GM23338 (cell line): ENCODE data around the gene TCF7L2. TPM values are rescaled to one million over a fixed set of nuclear protein-coding genes. Genes with fewer than 3 reads are reported as not detected.
A peak's percentile ranks its signal among the peaks of the same experiment; 100 is the strongest.

Experiments used
- ATAC-seq: fragments of 200-7000 bp; cut with Tn5 transposase; 3 replicates; pipeline ENCODE4 v1.9.1; 2020
- DNase-seq: peaks from one replicate; pipeline ENCODE4 v3.0.0-alpha.2; 2015; ENCODE audit warnings: low spot score
- H2AFZ ChIP-seq: fragments of 200-600 bp; sonication (generic); 2 replicates; pipeline ENCODE4 v1.8.0; 2016; ENCODE audit warnings: antibody characterized with exemption, mild to moderate bottlenecking, moderate library complexity
- H3F3A ChIP-seq: fragments of 200-600 bp; sonication (generic); replicated peaks from 2 replicates; pipeline ENCODE4 v1.8.0; 2017; ENCODE audit warnings: antibody characterized with exemption, mixed run types, low read depth
- H3K27ac ChIP-seq: fragments of 200-600 bp; sonication (generic); 2 replicates; pipeline ENCODE4 v1.6.1; 2016; ENCODE audit warnings: low read depth
- H3K27me3 ChIP-seq: fragments of 200-600 bp; sonication (generic); 2 replicates; pipeline ENCODE4 v1.8.0; 2016; ENCODE audit warnings: mild to moderate bottlenecking, mixed run types, moderate library complexity; ENCODE audit not compliant: insufficient read depth
- H3K36me3 ChIP-seq: fragments of 200-600 bp; sonication (generic); 2 replicates; pipeline ENCODE4 v1.8.0; 2016; ENCODE audit warnings: mild to moderate bottlenecking; ENCODE audit not compliant: insufficient read depth
- H3K4me1 ChIP-seq: fragments of 200-600 bp; sonication (generic); 2 replicates; pipeline ENCODE4 v1.8.0; 2016; ENCODE audit warnings: mild to moderate bottlenecking, moderate library complexity; ENCODE audit not compliant: insufficient read depth
- H3K4me2 ChIP-seq: fragments of 200-600 bp; sonication (generic); 2 replicates; pipeline ENCODE4 v1.7.1; 2017; ENCODE audit warnings: mixed run types
- H3K4me3 ChIP-seq: fragments of 200-600 bp; sonication (generic); 2 replicates; pipeline ENCODE4 v1.6.1; 2016; ENCODE audit warnings: mixed run types
- H3K79me2 ChIP-seq: fragments of 200-600 bp; sonication (generic); replicated peaks from 2 replicates; pipeline ENCODE4 v1.8.0; 2017; ENCODE audit warnings: mild to moderate bottlenecking; ENCODE audit not compliant: insufficient read depth
- H3K9me2 ChIP-seq: fragments of 200-600 bp; sonication (generic); 2 replicates; pipeline ENCODE4 v1.8.0; 2017; ENCODE audit not compliant: insufficient read depth
- H4K20me1 ChIP-seq: fragments of 200-600 bp; sonication (generic); replicated peaks from 2 replicates; pipeline ENCODE4 v1.8.0; 2017; ENCODE audit warnings: mild to moderate bottlenecking; ENCODE audit not compliant: insufficient read depth
- H3K27ac Mint-ChIP-seq: 2 replicates; pipeline ENCODE4 v1.8.0; 2020; ENCODE audit warnings: inconsistent platforms, mild to moderate bottlenecking, moderate library complexity, mixed read lengths
- H3K27me3 Mint-ChIP-seq: 3 replicates; pipeline ENCODE4 v1.8.0; 2022; ENCODE audit warnings: low read depth, mild to moderate bottlenecking, moderate library complexity, mixed read lengths, inconsistent platforms; ENCODE audit not compliant: insufficient read depth, poor library complexity
- H3K36me3 Mint-ChIP-seq: 3 replicates; pipeline ENCODE4 v1.8.0; 2021; ENCODE audit warnings: low read depth, mild to moderate bottlenecking, inconsistent platforms, moderate library complexity, mixed read lengths
- H3K4me1 Mint-ChIP-seq: 3 replicates; pipeline ENCODE4 v1.8.0; 2020; ENCODE audit warnings: mild to moderate bottlenecking, inconsistent platforms, mixed read lengths
- H3K4me3 Mint-ChIP-seq: 3 replicates; pipeline ENCODE4 v1.8.0; 2021; ENCODE audit warnings: moderate library complexity, mild to moderate bottlenecking, inconsistent platforms, mixed read lengths
- H3K9me3 Mint-ChIP-seq: 3 replicates; pipeline ENCODE4 v1.8.0; 2020; ENCODE audit warnings: moderate library complexity, mild to moderate bottlenecking, inconsistent platforms, mixed read lengths
- CREB1 ChIP-seq: fragments of 250-450 bp; sonication (Bioruptor Pico); IDR thresholded peaks from 2 replicates; pipeline ENCODE4 v1.5.0; 2020; ENCODE audit warnings: low read depth, mild to moderate bottlenecking, moderate library complexity
- EZH2 ChIP-seq: fragments of 200-600 bp; sonication (generic); IDR thresholded peaks from one replicate; pipeline ENCODE4 v1.8.0; 2017; ENCODE audit warnings: antibody characterized with exemption, mild to moderate bottlenecking, low read depth; ENCODE audit not compliant: unreplicated experiment
- NANOG ChIP-seq: IDR thresholded peaks from 2 replicates; pipeline ENCODE4 v1.6.1; 2016; ENCODE audit warnings: antibody characterized with exemption, borderline replicate concordance
- POLR2AphosphoS5 ChIP-seq: IDR thresholded peaks from 2 replicates; pipeline ENCODE4 v1.6.1; 2016; ENCODE audit warnings: antibody characterized with exemption, low read depth
- STAT1 ChIP-seq: IDR thresholded peaks from one replicate; pipeline ENCODE4 v1.6.1; 2016; ENCODE audit warnings: antibody characterized with exemption; ENCODE audit not compliant: unreplicated experiment
- ZNF331 ChIP-seq: fragments of 250-450 bp; sonication (Bioruptor Pico); IDR thresholded peaks from 2 replicates; pipeline ENCODE4 v1.5.0; 2020; ENCODE audit warnings: low read depth, mild to moderate bottlenecking, moderate library complexity
- polyA plus RNA-seq: library from polyadenylated mRNA; unstranded; fragments of >200 nt; fragmentation: Nextera tagmentation; extraction: Ambion mirVana; gene quantifications from 2 replicates; pipeline ENCODE4 v1.2.1, GENCODE V29; 2016
- total RNA-seq: library from RNA; depleted of rRNA; stranded (reverse); fragments of >200 nt; shearing (Covaris generic); gene quantifications from 2 replicates; pipeline ENCODE4 v1.2.3, GENCODE V29; 2014
- TF ChIP-seq, protein P1 (sequence below): IDR thresholded peaks from one replicate; pipeline ENCODE4 v1.6.1; 2018; ENCODE audit warnings: antibody characterized with exemption; ENCODE audit not compliant: unreplicated experiment
- TF ChIP-seq, protein P2 (sequence below), 2 experiments: fragments of 200-600 bp in 1 of 2; sonication (generic) in 1 of 2; conservative IDR thresholded peaks; 2 replicates each; pipeline versions ENCODE4 v1.5.1 to v1.6.1; 2016 to 2017; ENCODE audit warnings: antibody characterized with exemption in 2 of 2, low read depth in 2 of 2, mild to moderate bottlenecking in 2 of 2, moderate library complexity in 1 of 2

TCF7L2 gene
- total and polyA plus RNA-seq, 2 experiments from 2014 or later: 32.2 to 80.8 TPM

DNA sequence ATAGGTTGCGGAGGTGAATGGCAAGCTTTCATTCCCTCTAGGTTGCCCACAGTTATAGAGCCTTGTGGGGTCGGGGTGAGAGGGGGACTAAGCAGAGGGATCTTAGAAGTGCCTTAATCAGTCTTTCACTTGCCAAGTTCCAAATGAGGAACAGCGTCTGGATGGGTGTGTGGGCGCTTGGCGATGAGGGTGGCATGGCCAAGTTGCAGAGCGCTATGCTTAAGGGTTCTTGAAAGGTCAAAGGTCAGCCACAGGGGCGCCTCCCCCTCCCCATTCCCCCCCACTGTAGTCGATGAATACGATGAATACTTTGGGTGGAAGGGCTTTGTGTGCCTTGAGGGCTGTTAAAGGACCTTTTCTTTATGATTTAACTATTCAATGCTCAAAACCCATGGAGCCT is 185.0 kb downstream of the TCF7L2 start:
- Histone ChIP-seq H3K4me2 (peak overlapping the region; percentile 53), H3K79me2 (peaks cover 86% of the 10 kb centered on the region), H3K36me3 (no peaks in the 10 kb centered on the region; the same call in 1 of the 2 replicates), H3K4me3 (peak overlapping the region; percentile 30), H3K27me3 (no peaks in the 10 kb centered on the region), H3K4me1 (peaks cover 98% of the 10 kb centered on the region), H4K20me1 (peaks cover 21% of the 10 kb centered on the region), H3F3A (peaks cover 8% of the 10 kb centered on the region; the same call in 1 of the 2 replicates), H3K9me2 (no peaks in the 10 kb centered on the region), H3K27ac (peak overlapping the region; percentile 57; the same call in 1 of the 2 replicates), H2AFZ (no peak overlapping the region)
- peak overlapping the region; percentile 54; the same call in 2 of the 3 replicates for H3K4me3 Mint-ChIP-seq
- no peak overlapping the region for H3K27ac Mint-ChIP-seq
- peak; percentile 59 for ATAC-seq
- no peak for TF ChIP-seq ZNF331 (CRISPR knock-in tag)
- TF ChIP-seq STAT1: no peak
- peak; percentile 88 for TF ChIP-seq NANOG
- TF ChIP-seq CREB1 (CRISPR knock-in tag): peak; percentile 16; the same call in 1 of the 2 replicates
- DNase-seq: peak; percentile 77
- peaks cover 97% of the 10 kb centered on the region for H3K4me1 Mint-ChIP-seq
- peaks cover 26% of the 10 kb centered on the region for H3K27me3 Mint-ChIP-seq
- no peaks in the 10 kb centered on the region for H3K9me3 Mint-ChIP-seq
- peaks cover 8% of the 10 kb centered on the region; the same call in 1 of the 3 replicates for H3K36me3 Mint-ChIP-seq

DNA sequence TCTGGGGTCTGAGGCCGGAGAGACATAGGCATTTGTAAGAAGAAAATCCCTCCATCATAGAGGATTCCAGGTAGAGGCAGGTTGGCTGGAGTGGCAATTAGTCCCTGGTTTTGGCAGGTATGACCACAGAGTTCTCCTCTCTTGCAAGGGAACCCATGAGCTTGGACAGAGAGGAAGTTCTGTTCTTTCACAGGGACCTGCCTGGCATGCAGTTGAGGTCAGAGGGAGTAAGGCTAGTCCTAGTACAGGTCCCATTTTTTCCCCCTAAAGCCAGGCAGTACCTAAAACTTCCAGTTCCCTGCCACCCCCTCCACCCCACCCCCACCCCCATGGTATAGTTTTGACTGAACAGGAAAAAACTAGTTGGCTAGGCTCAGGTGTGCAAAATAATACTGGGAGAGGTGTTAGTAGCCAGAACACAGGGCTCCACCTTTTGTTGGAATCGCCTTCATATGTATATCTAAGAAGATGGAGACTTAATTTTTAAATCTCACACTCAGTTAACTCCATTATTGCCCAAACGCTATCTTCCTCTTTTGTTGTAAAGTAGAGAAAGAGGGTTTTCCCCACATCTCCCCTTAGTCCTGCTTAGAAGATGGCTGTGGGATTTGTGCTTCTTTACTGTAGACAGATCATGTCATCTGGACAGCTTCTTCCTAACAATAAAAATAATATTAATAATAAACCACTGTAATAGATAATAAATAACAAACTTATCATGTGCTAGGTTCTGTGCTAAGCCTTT is 188.1 kb downstream of the TCF7L2 start:
- Histone ChIP-seq H4K20me1 (peaks cover 34% of the 10 kb centered on the region), H3K36me3 (peaks cover 9% of the 10 kb centered on the region), H3K9me2 (no peaks in the 10 kb centered on the region), H3K79me2 (peaks cover 73% of the 10 kb centered on the region), H3K4me2 (0 out of 2 replicates have a peak overlapping the region, but pooled peaks have one; percentile 30), H3K27ac (peak overlapping the region; percentile 30; the same call in 1 of the 2 replicates), H2AFZ (no peak overlapping the region), H3K4me3 (no peak overlapping the region), H3K4me1 (peaks cover 68% of the 10 kb centered on the region), H3F3A (peaks cover 8% of the 10 kb centered on the region; the same call in 1 of the 2 replicates), H3K27me3 (no peaks in the 10 kb centered on the region)
- Mint-ChIP-seq H3K27me3 (peaks cover 33% of the 10 kb centered on the region), H3K4me3 (no peak overlapping the region), H3K36me3 (peaks cover 30% of the 10 kb centered on the region), H3K9me3 (no peaks in the 10 kb centered on the region), H3K4me1 (peaks cover 87% of the 10 kb centered on the region), H3K27ac (peak overlapping the region; percentile 24; the same call in 1 of the 2 replicates)
- ATAC-seq: no peak
- TF ChIP-seq STAT1: no peak
- TF ChIP-seq NANOG: no peak
- no peak for TF ChIP-seq POLR2AphosphoS5
- TF ChIP-seq ZNF331 (CRISPR knock-in tag): no peak
- TF ChIP-seq, protein P1, sequence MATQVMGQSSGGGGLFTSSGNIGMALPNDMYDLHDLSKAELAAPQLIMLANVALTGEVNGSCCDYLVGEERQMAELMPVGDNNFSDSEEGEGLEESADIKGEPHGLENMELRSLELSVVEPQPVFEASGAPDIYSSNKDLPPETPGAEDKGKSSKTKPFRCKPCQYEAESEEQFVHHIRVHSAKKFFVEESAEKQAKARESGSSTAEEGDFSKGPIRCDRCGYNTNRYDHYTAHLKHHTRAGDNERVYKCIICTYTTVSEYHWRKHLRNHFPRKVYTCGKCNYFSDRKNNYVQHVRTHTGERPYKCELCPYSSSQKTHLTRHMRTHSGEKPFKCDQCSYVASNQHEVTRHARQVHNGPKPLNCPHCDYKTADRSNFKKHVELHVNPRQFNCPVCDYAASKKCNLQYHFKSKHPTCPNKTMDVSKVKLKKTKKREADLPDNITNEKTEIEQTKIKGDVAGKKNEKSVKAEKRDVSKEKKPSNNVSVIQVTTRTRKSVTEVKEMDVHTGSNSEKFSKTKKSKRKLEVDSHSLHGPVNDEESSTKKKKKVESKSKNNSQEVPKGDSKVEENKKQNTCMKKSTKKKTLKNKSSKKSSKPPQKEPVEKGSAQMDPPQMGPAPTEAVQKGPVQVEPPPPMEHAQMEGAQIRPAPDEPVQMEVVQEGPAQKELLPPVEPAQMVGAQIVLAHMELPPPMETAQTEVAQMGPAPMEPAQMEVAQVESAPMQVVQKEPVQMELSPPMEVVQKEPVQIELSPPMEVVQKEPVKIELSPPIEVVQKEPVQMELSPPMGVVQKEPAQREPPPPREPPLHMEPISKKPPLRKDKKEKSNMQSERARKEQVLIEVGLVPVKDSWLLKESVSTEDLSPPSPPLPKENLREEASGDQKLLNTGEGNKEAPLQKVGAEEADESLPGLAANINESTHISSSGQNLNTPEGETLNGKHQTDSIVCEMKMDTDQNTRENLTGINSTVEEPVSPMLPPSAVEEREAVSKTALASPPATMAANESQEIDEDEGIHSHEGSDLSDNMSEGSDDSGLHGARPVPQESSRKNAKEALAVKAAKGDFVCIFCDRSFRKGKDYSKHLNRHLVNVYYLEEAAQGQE: no peak
- TF ChIP-seq EZH2: no peak
- TF ChIP-seq, protein P2, sequence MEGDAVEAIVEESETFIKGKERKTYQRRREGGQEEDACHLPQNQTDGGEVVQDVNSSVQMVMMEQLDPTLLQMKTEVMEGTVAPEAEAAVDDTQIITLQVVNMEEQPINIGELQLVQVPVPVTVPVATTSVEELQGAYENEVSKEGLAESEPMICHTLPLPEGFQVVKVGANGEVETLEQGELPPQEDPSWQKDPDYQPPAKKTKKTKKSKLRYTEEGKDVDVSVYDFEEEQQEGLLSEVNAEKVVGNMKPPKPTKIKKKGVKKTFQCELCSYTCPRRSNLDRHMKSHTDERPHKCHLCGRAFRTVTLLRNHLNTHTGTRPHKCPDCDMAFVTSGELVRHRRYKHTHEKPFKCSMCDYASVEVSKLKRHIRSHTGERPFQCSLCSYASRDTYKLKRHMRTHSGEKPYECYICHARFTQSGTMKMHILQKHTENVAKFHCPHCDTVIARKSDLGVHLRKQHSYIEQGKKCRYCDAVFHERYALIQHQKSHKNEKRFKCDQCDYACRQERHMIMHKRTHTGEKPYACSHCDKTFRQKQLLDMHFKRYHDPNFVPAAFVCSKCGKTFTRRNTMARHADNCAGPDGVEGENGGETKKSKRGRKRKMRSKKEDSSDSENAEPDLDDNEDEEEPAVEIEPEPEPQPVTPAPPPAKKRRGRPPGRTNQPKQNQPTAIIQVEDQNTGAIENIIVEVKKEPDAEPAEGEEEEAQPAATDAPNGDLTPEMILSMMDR (conservative IDR thresholded peaks at IDR 0.05; ENCODE audit: low read depth in 2 of 2): no peak
- no peak for DNase-seq
